Stimulated activated CD8-positive, alpha-beta memory T cell treated with anti-CD3 and anti-CD28 coated beads, Interleukin-4, amount 100 ng/mL, for 24 hours (primary cell): ENCODE results near the gene FBLIM1.

Experiments used
- DNase-seq: peaks from one replicate; pipeline ENCODE4 v3.0.0-alpha.2; 2020; ENCODE audit warnings: low read depth

The FBLIM1 gene

GRCh38 chr1:15758343-15758931 is at the start of gene FBLIM1:
Gene FBLIM1, plus strand, starts transcription at chr1:15758795. Its CDS starts 6,189 bp downstream, at chr1:15764984.
- no peak for DNase-seq

GRCh38 chr1:15709226-15709625 is 49.4 kb upstream of the FBLIM1 start:
- DNase-seq = no peak

- DNase-seq = no peak
Measured at GRCh38 chr1:15712168-15712567, 46.4 kb upstream of the FBLIM1 start.

- DNase-seq = no peak
Measured at GRCh38 chr1:15714406-15715136, 44.0 kb upstream of the FBLIM1 start.

- no peak for DNase-seq
Measured at GRCh38 chr1:15717418-15718125, 41.0 kb upstream of the FBLIM1 start.

GRCh38 chr1:15718199-15718601 is 40.4 kb upstream of the FBLIM1 start:
- DNase-seq = no peak

GRCh38 chr1:15719381-15720120 is 39.0 kb upstream of the FBLIM1 start:
- DNase-seq = no peak

GRCh38 chr1:15720861-15721260 is 37.7 kb upstream of the FBLIM1 start:
- no peak for DNase-seq

GRCh38 chr1:15722411-15722810 is 36.2 kb upstream of the FBLIM1 start:
- no peak for DNase-seq

GRCh38 chr1:15722836-15723532 is 35.6 kb upstream of the FBLIM1 start:
- DNase-seq = no peak

GRCh38 chr1:15723631-15724246 is 34.9 kb upstream of the FBLIM1 start:
- DNase-seq = no peak

GRCh38 chr1:15724949-15725880 is 33.4 kb upstream of the FBLIM1 start:
- DNase-seq = no peak

GRCh38 chr1:15726508-15726907 is 32.1 kb upstream of the FBLIM1 start:
- no peak for DNase-seq

- no peak for DNase-seq
Measured at GRCh38 chr1:15727021-15727420, 31.6 kb upstream of the FBLIM1 start.

GRCh38 chr1:15727424-15727823 is 31.2 kb upstream of the FBLIM1 start:
- no peak for DNase-seq

GRCh38 chr1:15727866-15728534 is 30.6 kb upstream of the FBLIM1 start:
- no peak for DNase-seq

GRCh38 chr1:15728937-15729657 is 29.5 kb upstream of the FBLIM1 start:
- DNase-seq = no peak

GRCh38 chr1:15730423-15730822 is 28.2 kb upstream of the FBLIM1 start:
- DNase-seq = no peak

- DNase-seq = no peak
Measured at GRCh38 chr1:15730936-15731335, 27.7 kb upstream of the FBLIM1 start.
